ENCODE results near the gene NTSR1. TPM values are rescaled to one million over a fixed set of nuclear protein-coding genes. Genes with fewer than 3 reads are reported as not detected.

Gene NTSR1
- total and polyA plus RNA-seq, 3 experiments from 2014 or later = not detected

DNA sequence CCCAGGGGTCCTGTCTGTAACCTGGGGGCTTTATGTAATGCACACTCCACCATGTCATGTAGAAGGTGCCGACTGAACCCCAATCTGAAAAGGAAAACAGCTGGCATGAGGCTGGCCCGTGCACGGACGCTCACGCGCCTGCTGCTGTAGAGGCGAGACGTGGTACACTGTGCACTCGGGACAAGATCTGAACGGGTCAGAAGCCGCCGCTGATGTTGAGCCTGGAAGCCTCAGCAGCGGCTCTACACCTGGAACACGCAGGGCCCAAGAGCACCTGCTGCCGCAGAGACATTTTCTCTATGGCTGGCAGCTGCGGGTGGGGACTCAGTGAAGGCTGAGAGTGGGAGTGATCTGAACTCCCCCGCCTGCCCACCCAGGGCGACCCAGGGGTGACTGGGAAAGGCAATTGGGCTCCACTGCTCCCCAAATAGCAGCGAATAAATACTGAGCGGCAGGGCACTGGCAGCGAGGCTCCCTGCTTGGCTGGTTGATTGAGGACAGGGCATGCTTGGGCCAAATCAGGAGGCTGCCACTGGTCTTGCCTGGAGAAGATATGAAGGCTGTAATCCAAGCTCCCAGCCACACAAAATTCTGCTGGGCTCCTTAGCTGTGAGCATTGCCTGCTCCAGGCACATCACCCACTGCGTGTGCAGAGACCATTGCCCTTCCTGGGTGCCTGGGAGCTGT is 93.5 kb downstream of the NTSR1 start:
- H3K36me3 Mint-ChIP-seq = peaks cover 0 to 59% (median 0%) of the 10 kb centered on the region in 3 donors
- Histone ChIP-seq H3K4me3 (ENCODE audit: low read length) (no peak overlapping the region), H3K9me3 (ENCODE audit: low read length) (no peaks in the 10 kb centered on the region), H3K36me3 (ENCODE audit: insufficient read depth, low read length) (peaks cover 7% of the 10 kb centered on the region), H3K4me1 (ENCODE audit: insufficient read depth, low read length) (peaks cover 29% of the 10 kb centered on the region), H3K27ac (ENCODE audit: low read depth, low read length) (no peak overlapping the region), H3K27me3 (ENCODE audit: insufficient read depth, low read length, poor library complexity, severe bottlenecking) (no peaks in the 10 kb centered on the region)
- DNase-seq = no peak
- POLR2A ChIA-PET = no interaction called here
- H3K27me3 Mint-ChIP-seq = peaks cover 0 to 3% of the 10 kb centered on the region in 2 donors
- peak overlapping the region in 2 of 7 donors; percentile 22 to 88 for H3K4me3 Mint-ChIP-seq
- no peaks in the 10 kb centered on the region for H3K9me3 Mint-ChIP-seq
- peak overlapping the region in 2 of 8 donors; percentile 19 to 94 for H3K27ac Mint-ChIP-seq
- CTCF ChIA-PET = interaction anchor here (1.1 kb wide), 1 partner anchor 10 kb away, joined by 3 read pairs; no protein-coding TSS in a partner anchor
- H3K4me1 Mint-ChIP-seq = peaks cover 23 to 39% (median 26%) of the 10 kb centered on the region in 3 donors

GRCh38 chr20:62804021-62804626 is 95.5 kb downstream of the NTSR1 start:
- Histone ChIP-seq H3K27me3 (ENCODE audit: insufficient read depth, low read length, poor library complexity, severe bottlenecking) (no peaks in the 10 kb centered on the region), H3K4me3 (ENCODE audit: low read length) (peak overlapping the region; percentile 74), H3K9me3 (ENCODE audit: low read length) (no peaks in the 10 kb centered on the region), H3K36me3 (ENCODE audit: insufficient read depth, low read length) (peaks cover 8% of the 10 kb centered on the region), H3K4me1 (ENCODE audit: insufficient read depth, low read length) (peaks cover 39% of the 10 kb centered on the region), H3K27ac (ENCODE audit: low read depth, low read length) (peak overlapping the region; percentile 45)
- H3K4me3 Mint-ChIP-seq = peak overlapping the region; percentile 87 to 98 (median 92)
- POLR2A ChIA-PET = interaction anchor here (0.8 to 2.6 kb wide), 5 partner anchors 9 to 161 kb away, joined by 3 to 46 read pairs (median 4); partner anchors contain the start of genes MRGBP, SLCO4A1 and TCFL5
- peaks cover 22 to 38% (median 28%) of the 10 kb centered on the region in 3 donors for H3K4me1 Mint-ChIP-seq
- H3K9me3 Mint-ChIP-seq = no peaks in the 10 kb centered on the region
- CTCF ChIA-PET = interaction anchor here (1.5 to 2.6 kb wide), 2 partner anchors 10 to 136 kb away, joined by 4 to 14 read pairs; no protein-coding TSS in a partner anchor
- DNase-seq = peak in 1 of 5 donors; percentile 55
- H3K27me3 Mint-ChIP-seq = peaks cover 0 to 3% of the 10 kb centered on the region in 2 donors
- peaks cover 4 to 59% (median 5%) of the 10 kb centered on the region in 3 donors for H3K36me3 Mint-ChIP-seq
- peak overlapping the region; percentile 89 to 98 (median 96) for H3K27ac Mint-ChIP-seq

GRCh38 chr20:62804627-62805154 is 96.1 kb downstream of the NTSR1 start, which contains the start of gene OGFR:
Gene OGFR (plus strand): TSS chr20:62804835. CDS start chr20:62804860, 25 bp downstream.
- POLR2A ChIA-PET = interaction anchor here (0.8 to 2.6 kb wide), 6 partner anchors 10 to 162 kb away, joined by 3 to 46 read pairs (median 4); partner anchors contain the start of genes MRGBP, SLCO4A1 and TCFL5
- H3K36me3 ChIP-seq (ENCODE audit: insufficient read depth, low read length) = peaks cover 13% of the 10 kb centered on the region
- Mint-ChIP-seq H3K4me1 (peaks cover 22 to 38% (median 28%) of the 10 kb centered on the region in 3 donors), H3K27ac (peak within 1 kb of the TSS; percentile 89 to 98 (median 96)), H3K36me3 (peaks cover 4 to 59% (median 5%) of the 10 kb centered on the region in 3 donors), H3K4me3 (peak within 1 kb of the TSS; percentile 87 to 98 (median 92)), H3K9me3 (no peaks in the 10 kb centered on the region), H3K27me3 (peaks cover 0 to 3% of the 10 kb centered on the region in 2 donors)
- H3K27ac ChIP-seq (ENCODE audit: low read depth, low read length) = peak within 1 kb of the TSS; percentile 57
- no peaks in the 10 kb centered on the region for H3K9me3 ChIP-seq (ENCODE audit: low read length)
- H3K27me3 ChIP-seq (ENCODE audit: insufficient read depth, low read length, poor library complexity, severe bottlenecking) = no peaks in the 10 kb centered on the region
- peak within 1 kb of the TSS; percentile 74 for H3K4me3 ChIP-seq (ENCODE audit: low read length)
- H3K4me1 ChIP-seq (ENCODE audit: insufficient read depth, low read length) = peaks cover 39% of the 10 kb centered on the region
- CTCF ChIA-PET = interaction anchor here (1.5 to 2.6 kb wide), 2 partner anchors 10 to 137 kb away, joined by 4 to 14 read pairs; no protein-coding TSS in a partner anchor
- DNase-seq = peak; percentile 72 to 87 (median 75)

- peaks cover 0 to 3% of the 10 kb centered on the region in 2 donors for H3K27me3 Mint-ChIP-seq
Measured at GRCh38 chr20:62805155-62805710, 96.6 kb downstream of the NTSR1 start.

GRCh38 chr20:62805711-62806382 is 97.2 kb downstream of the NTSR1 start:
- no peaks in the 10 kb centered on the region for H3K9me3 Mint-ChIP-seq
- peaks cover 22 to 38% (median 28%) of the 10 kb centered on the region in 3 donors for H3K4me1 Mint-ChIP-seq
- peak overlapping the region; percentile 66 for H3K4me3 ChIP-seq (ENCODE audit: low read length)
- ChIA-PET CTCF (interaction anchor here (0.6 to 2.6 kb wide), 2 partner anchors 11 to 14 kb away, joined by 3 to 14 read pairs; no protein-coding TSS in a partner anchor), POLR2A (interaction anchor here (1.2 to 2.6 kb wide), 3 partner anchors 9 to 127 kb away, joined by 4 to 46 read pairs (median 4); partner anchors contain the start of gene MRGBP)
- no peak for DNase-seq
- peaks cover 0 to 3% of the 10 kb centered on the region in 2 donors for H3K27me3 Mint-ChIP-seq
- H3K4me3 Mint-ChIP-seq = peak overlapping the region; percentile 73 to 89 (median 78)
- H3K27ac Mint-ChIP-seq = peak overlapping the region in 6 of 8 donors; percentile 15 to 81 (median 52)
- H3K4me1 ChIP-seq (ENCODE audit: insufficient read depth, low read length) = peaks cover 39% of the 10 kb centered on the region
- peaks cover 4 to 59% (median 5%) of the 10 kb centered on the region in 3 donors for H3K36me3 Mint-ChIP-seq
- H3K9me3 ChIP-seq (ENCODE audit: low read length) = no peaks in the 10 kb centered on the region
- H3K27ac ChIP-seq (ENCODE audit: low read depth, low read length) = peak overlapping the region; percentile 57
- H3K27me3 ChIP-seq (ENCODE audit: insufficient read depth, low read length, poor library complexity, severe bottlenecking) = no peaks in the 10 kb centered on the region
- H3K36me3 ChIP-seq (ENCODE audit: insufficient read depth, low read length) = peaks cover 25% of the 10 kb centered on the region

More at GRCh38 chr20:62805155-62805710, 96.6 kb downstream of the NTSR1 start:
- no peaks in the 10 kb centered on the region for H3K9me3 Mint-ChIP-seq
- peaks cover 19% of the 10 kb centered on the region for H3K36me3 ChIP-seq (ENCODE audit: insufficient read depth, low read length)
- CTCF ChIA-PET = interaction anchor here (0.6 to 2.6 kb wide), 2 partner anchors 11 to 13 kb away, joined by 3 to 14 read pairs; no protein-coding TSS in a partner anchor
- no peaks in the 10 kb centered on the region for H3K27me3 ChIP-seq (ENCODE audit: insufficient read depth, low read length, poor library complexity, severe bottlenecking)
- POLR2A ChIA-PET = interaction anchor here (0.8 to 2.6 kb wide), 5 partner anchors 9 to 163 kb away, joined by 3 to 46 read pairs (median 4); partner anchors contain the start of genes MRGBP and SLCO4A1
- H3K4me1 ChIP-seq (ENCODE audit: insufficient read depth, low read length) = peaks cover 39% of the 10 kb centered on the region
- H3K4me3 ChIP-seq (ENCODE audit: low read length) = peak overlapping the region; percentile 66
- H3K9me3 ChIP-seq (ENCODE audit: low read length) = no peaks in the 10 kb centered on the region
- peaks cover 22 to 38% (median 28%) of the 10 kb centered on the region in 3 donors for H3K4me1 Mint-ChIP-seq
- peak overlapping the region; percentile 70 to 88 (median 78) for H3K4me3 Mint-ChIP-seq
- peak in 3 of 5 donors; percentile 16 to 45 (median 24) for DNase-seq
- peak overlapping the region in 4 of 8 donors; percentile 35 to 94 (median 78) for H3K27ac Mint-ChIP-seq
- peaks cover 4 to 59% (median 5%) of the 10 kb centered on the region in 3 donors for H3K36me3 Mint-ChIP-seq
- peak overlapping the region; percentile 57 for H3K27ac ChIP-seq (ENCODE audit: low read depth, low read length)

- peaks cover 22 to 38% (median 28%) of the 10 kb centered on the region in 3 donors for H3K4me1 Mint-ChIP-seq
- POLR2A ChIA-PET = no interaction called here
- H3K4me1 ChIP-seq (ENCODE audit: insufficient read depth, low read length) = peaks cover 39% of the 10 kb centered on the region
- H3K9me3 Mint-ChIP-seq = no peaks in the 10 kb centered on the region
- CTCF ChIA-PET = interaction anchor here (2.2 to 3.0 kb wide), 2 partner anchors 11 to 154 kb away, joined by 13 to 31 read pairs; partner anchors contain the start of gene MRGBP
- peak overlapping the region; percentile 57 for H3K27ac ChIP-seq (ENCODE audit: low read depth, low read length)
- peak overlapping the region; percentile 73 to 89 (median 78) for H3K4me3 Mint-ChIP-seq
- no peak for DNase-seq
- peaks cover 4 to 58% (median 5%) of the 10 kb centered on the region in 3 donors for H3K36me3 Mint-ChIP-seq
- peak overlapping the region; percentile 66 for H3K4me3 ChIP-seq (ENCODE audit: low read length)
- H3K27me3 Mint-ChIP-seq = peaks cover 0 to 3% of the 10 kb centered on the region in 2 donors
- peaks cover 29% of the 10 kb centered on the region for H3K36me3 ChIP-seq (ENCODE audit: insufficient read depth, low read length)
- no peaks in the 10 kb centered on the region for H3K27me3 ChIP-seq (ENCODE audit: insufficient read depth, low read length, poor library complexity, severe bottlenecking)
- H3K9me3 ChIP-seq (ENCODE audit: low read length) = no peaks in the 10 kb centered on the region
- peak overlapping the region in 5 of 8 donors; percentile 78 to 84 (median 79) for H3K27ac Mint-ChIP-seq
Measured at GRCh38 chr20:62806383-62807050, 97.9 kb downstream of the NTSR1 start.
